GM06990 (cell line): Measurements from ENCODE around the gene JMJD7.

Experiments
- DNase-seq: peaks from one replicate; pipeline ENCODE4 v3.0.0-alpha.2; 2011; ENCODE audit not compliant: insufficient read length; ENCODE audit errors: extremely low read depth
- H3K27me3 ChIP-seq: replicated peaks from 2 replicates; pipeline ENCODE4 v1.6.0; 2011; ENCODE audit warnings: low read length; ENCODE audit not compliant: control insufficient read depth, insufficient read depth
- H3K36me3 ChIP-seq: 2 replicates; pipeline ENCODE4 v1.5.1; 2011; ENCODE audit warnings: low read length; ENCODE audit not compliant: control insufficient read depth, insufficient read depth
- H3K4me3 ChIP-seq: replicated peaks from 2 replicates; pipeline ENCODE4 v1.5.1; 2011; ENCODE audit warnings: low read depth, mild to moderate bottlenecking, control low read depth, low read length
- TF ChIP-seq, protein P1 (sequence below): IDR thresholded peaks from 2 replicates; pipeline ENCODE4 v1.5.1; 2011; ENCODE audit warnings: low read length, control low read depth, mild to moderate bottlenecking, inconsistent platforms; ENCODE audit not compliant: insufficient read depth, poor library complexity, severe bottlenecking

The JMJD7 gene

DNA sequence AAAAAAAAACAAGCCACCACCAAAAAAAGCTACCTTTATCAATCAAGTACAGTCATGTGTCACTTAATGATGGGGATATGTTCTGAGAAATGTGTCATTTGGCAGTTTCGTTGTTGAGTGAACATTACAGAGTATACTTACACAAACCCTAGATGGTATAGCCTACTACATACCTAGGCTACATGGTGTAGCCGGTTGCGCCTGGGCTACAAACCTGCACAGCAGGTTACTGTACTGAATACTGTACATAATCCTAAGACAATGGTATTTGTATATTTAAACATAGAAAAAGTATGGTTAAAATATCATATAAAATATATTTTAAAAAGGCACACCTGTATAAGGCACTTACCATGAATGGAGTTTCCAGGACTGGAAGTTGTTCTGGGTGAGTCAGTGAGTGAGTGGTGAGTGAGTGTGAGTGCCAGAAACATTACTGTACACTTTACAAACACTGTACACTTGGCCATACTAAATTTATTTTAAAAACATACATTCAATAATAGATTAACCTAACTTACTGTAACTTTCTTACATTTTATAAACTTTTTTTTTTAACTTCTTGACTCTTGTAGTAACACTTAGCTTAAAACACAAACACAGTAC lies 25.9 kb upstream of the JMJD7 start:
- no peak for DNase-seq
- peaks cover 4% of the 10 kb centered on the region for H3K36me3 ChIP-seq
- H3K4me3 ChIP-seq, result no peak overlapping the region
- no peaks in the 10 kb centered on the region for H3K27me3 ChIP-seq
- TF ChIP-seq, protein P1, sequence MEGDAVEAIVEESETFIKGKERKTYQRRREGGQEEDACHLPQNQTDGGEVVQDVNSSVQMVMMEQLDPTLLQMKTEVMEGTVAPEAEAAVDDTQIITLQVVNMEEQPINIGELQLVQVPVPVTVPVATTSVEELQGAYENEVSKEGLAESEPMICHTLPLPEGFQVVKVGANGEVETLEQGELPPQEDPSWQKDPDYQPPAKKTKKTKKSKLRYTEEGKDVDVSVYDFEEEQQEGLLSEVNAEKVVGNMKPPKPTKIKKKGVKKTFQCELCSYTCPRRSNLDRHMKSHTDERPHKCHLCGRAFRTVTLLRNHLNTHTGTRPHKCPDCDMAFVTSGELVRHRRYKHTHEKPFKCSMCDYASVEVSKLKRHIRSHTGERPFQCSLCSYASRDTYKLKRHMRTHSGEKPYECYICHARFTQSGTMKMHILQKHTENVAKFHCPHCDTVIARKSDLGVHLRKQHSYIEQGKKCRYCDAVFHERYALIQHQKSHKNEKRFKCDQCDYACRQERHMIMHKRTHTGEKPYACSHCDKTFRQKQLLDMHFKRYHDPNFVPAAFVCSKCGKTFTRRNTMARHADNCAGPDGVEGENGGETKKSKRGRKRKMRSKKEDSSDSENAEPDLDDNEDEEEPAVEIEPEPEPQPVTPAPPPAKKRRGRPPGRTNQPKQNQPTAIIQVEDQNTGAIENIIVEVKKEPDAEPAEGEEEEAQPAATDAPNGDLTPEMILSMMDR, result no peak

- no peak for DNase-seq
- TF ChIP-seq, protein P1, result no peak
- H3K4me3 ChIP-seq, result no peak overlapping the region
- no peaks in the 10 kb centered on the region for H3K27me3 ChIP-seq
- H3K36me3 ChIP-seq, result peaks cover 4% of the 10 kb centered on the region
Measured at GRCh38 chr15:41804361-41804760, 23.5 kb upstream of the JMJD7 start.

DNA sequence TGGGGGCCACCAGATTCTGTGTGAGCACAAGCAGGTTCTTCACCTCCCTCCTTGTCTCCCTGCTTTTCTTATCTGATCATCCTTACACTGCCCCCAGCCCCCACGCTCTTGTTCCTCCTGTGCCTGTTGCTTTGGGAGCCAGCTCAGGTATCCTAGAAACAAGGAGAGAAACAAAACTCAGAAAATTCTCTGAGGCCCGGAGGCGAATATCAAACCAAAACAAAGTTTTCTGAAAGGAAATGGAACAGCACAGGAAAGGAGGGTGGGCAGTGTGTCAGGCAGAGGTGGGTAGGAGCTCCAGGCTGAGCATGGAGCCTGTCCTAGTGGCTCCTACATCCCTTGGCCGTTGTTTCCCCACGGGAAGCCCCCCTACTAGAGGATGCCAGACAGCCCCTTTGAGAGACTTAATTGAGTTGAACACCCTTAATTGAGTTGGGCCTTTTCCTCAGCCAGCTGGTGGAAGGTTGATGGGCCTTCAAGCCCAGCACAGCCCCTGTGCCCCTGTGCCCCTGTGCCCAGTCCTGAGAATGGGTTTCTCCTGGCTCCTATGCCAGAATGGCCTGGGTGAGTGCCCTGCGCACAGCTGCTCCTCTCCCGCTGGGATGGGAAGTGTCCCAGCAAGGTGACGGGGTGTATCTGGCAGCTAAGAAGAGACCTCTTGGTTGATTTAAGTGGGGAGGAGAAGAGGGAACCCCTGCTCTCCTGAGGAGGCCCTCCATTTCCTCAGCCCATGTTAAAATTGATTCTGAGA lies 22.8 kb upstream of the JMJD7 start:
- H3K27me3 ChIP-seq, result no peaks in the 10 kb centered on the region

GRCh38 chr15:41805711-41806110 lies 22.2 kb upstream of the JMJD7 start:
- TF ChIP-seq, protein P1, result no peak
- no peak overlapping the region for H3K4me3 ChIP-seq
- no peaks in the 10 kb centered on the region for H3K27me3 ChIP-seq
- peaks cover 2% of the 10 kb centered on the region for H3K36me3 ChIP-seq
- DNase-seq, result no peak

More for the DNA sequence above, 22.8 kb upstream of the JMJD7 start:
- no peak for DNase-seq
- peaks cover 4% of the 10 kb centered on the region for H3K36me3 ChIP-seq
- TF ChIP-seq, protein P1, result no peak
- no peak overlapping the region for H3K4me3 ChIP-seq

GRCh38 chr15:41806291-41807181 lies 21.4 kb upstream of the JMJD7 start:
- TF ChIP-seq, protein P1, result no peak
- no peaks in the 10 kb centered on the region; the same call in 1 of the 2 replicates for H3K36me3 ChIP-seq
- no peak overlapping the region for H3K4me3 ChIP-seq
- no peak for DNase-seq
- no peaks in the 10 kb centered on the region for H3K27me3 ChIP-seq
